Chondrocyte (in vitro differentiated cells): ENCODE results near the gene LEKR1. TPM values are rescaled to one million over a fixed set of nuclear protein-coding genes. Genes with fewer than 3 reads are reported as not detected.

ENCODE experiments used
- DNase-seq: peaks from one replicate; pipeline ENCODE4 v3.0.0; 2021; ENCODE audit warnings: mixed read lengths, low spot score
- H3K27ac Mint-ChIP-seq: one replicate; pipeline ENCODE4 v1.8.0; 2021; ENCODE audit warnings: mild to moderate bottlenecking, moderate library complexity, mixed read lengths; ENCODE audit not compliant: unreplicated experiment
- H3K27me3 Mint-ChIP-seq: 2 replicates; pipeline ENCODE4 v1.8.0; 2021; ENCODE audit warnings: low read depth, mixed read lengths
- H3K36me3 Mint-ChIP-seq: 2 replicates; pipeline ENCODE4 v1.8.0; 2021; ENCODE audit warnings: low read depth, mixed read lengths
- H3K4me1 Mint-ChIP-seq: 2 replicates; pipeline ENCODE4 v1.8.0; 2021; ENCODE audit warnings: low read depth, mild to moderate bottlenecking, mixed read lengths
- H3K4me3 Mint-ChIP-seq: one replicate; pipeline ENCODE4 v1.8.0; 2021; ENCODE audit warnings: mild to moderate bottlenecking, moderate library complexity, mixed read lengths; ENCODE audit not compliant: unreplicated experiment
- H3K9me3 Mint-ChIP-seq: 2 replicates; pipeline ENCODE4 v1.8.0; 2021; ENCODE audit warnings: low read depth, mixed read lengths
- total RNA-seq: library from RNA; stranded (reverse); gene quantifications from 3 replicates; pipeline ENCODE4 v1.2.1, GENCODE V29; 2021
- TF ChIP-seq, protein P1 (sequence below): fragments of 200-600 bp; sonication (generic); IDR thresholded peaks from 2 replicates; pipeline ENCODE4 v1.5.0; 2021; ENCODE audit warnings: antibody characterized with exemption, mild to moderate bottlenecking, moderate library complexity

The LEKR1 gene
- total RNA-seq, 1 donor from 2014 or later, result 0.45 TPM

DNA sequence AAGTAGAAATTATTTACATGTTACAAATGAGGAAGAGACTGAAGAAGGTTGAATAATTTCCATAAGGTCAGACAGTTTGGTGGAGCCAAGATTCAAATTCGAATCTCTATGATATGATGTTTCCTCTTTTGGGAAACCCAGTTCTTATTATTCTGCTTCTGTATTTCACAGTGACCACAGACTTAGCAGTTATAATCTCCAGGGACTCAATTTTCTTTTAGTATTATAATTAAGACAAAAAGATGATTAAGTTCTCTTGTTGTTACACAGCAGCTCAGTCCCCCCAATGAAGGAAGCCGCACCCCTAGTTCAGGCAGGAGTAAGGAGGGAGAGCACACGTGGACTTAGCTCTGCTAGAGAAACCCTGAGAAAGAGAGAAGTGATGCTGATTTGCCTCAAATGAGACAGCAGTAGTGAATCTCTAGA is 203.2 kb downstream of the LEKR1 start:
- Mint-ChIP-seq H3K27me3 (no peaks in the 10 kb centered on the region), H3K36me3 (no peaks in the 10 kb centered on the region), H3K9me3 (no peaks in the 10 kb centered on the region), H3K4me3 (no peak overlapping the region), H3K4me1 (no peaks in the 10 kb centered on the region), H3K27ac (no peak overlapping the region)
- TF ChIP-seq, protein P1, sequence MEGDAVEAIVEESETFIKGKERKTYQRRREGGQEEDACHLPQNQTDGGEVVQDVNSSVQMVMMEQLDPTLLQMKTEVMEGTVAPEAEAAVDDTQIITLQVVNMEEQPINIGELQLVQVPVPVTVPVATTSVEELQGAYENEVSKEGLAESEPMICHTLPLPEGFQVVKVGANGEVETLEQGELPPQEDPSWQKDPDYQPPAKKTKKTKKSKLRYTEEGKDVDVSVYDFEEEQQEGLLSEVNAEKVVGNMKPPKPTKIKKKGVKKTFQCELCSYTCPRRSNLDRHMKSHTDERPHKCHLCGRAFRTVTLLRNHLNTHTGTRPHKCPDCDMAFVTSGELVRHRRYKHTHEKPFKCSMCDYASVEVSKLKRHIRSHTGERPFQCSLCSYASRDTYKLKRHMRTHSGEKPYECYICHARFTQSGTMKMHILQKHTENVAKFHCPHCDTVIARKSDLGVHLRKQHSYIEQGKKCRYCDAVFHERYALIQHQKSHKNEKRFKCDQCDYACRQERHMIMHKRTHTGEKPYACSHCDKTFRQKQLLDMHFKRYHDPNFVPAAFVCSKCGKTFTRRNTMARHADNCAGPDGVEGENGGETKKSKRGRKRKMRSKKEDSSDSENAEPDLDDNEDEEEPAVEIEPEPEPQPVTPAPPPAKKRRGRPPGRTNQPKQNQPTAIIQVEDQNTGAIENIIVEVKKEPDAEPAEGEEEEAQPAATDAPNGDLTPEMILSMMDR, result no peak
- DNase-seq, result no peak

DNA sequence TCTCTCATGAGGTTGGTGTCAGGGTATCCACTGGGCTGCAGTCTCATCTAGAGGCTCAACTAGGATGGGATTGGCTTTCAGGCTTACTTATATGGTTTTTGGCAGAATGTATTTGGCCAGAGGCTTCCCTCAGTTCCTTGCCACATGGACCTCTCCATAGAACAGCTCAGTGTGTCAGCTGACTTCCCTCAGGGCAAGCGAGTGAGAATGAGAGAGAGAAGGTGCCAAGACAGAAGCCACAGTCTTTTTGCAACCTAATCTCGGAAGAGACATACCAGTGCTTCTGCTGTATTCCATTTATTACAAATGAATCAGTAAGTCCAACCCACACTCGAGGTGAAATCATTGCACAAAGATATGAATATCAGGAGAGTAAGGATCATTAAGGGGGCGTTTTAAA is 204.6 kb downstream of the LEKR1 start:
- H3K27ac Mint-ChIP-seq, result no peak overlapping the region
- TF ChIP-seq, protein P1, result no peak
- no peaks in the 10 kb centered on the region for H3K4me1 Mint-ChIP-seq
- no peaks in the 10 kb centered on the region for H3K9me3 Mint-ChIP-seq
- H3K4me3 Mint-ChIP-seq, result no peak overlapping the region
- DNase-seq, result no peak
- H3K27me3 Mint-ChIP-seq, result no peaks in the 10 kb centered on the region
- H3K36me3 Mint-ChIP-seq, result no peaks in the 10 kb centered on the region

DNA sequence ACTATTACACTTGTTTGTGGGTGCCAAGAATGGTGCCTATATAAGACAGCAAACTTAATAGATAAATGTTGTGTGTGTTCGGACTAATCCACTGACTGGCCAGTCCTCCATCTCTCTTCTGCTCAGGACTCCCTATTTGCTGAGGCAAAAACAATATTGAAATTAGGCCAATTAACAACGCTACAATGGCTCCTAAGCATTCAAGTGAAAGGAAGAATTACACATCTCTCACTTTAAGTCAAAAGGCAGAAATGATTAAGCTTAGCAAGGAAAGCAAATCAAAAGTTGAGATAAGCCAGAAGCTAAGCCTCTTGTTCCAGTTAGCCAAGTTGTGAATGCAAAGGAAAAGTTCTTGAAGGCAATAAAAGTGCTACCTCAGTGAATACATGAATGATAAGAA is 206.8 kb downstream of the LEKR1 start:
- H3K9me3 Mint-ChIP-seq, result peaks cover 2% of the 10 kb centered on the region

DNA sequence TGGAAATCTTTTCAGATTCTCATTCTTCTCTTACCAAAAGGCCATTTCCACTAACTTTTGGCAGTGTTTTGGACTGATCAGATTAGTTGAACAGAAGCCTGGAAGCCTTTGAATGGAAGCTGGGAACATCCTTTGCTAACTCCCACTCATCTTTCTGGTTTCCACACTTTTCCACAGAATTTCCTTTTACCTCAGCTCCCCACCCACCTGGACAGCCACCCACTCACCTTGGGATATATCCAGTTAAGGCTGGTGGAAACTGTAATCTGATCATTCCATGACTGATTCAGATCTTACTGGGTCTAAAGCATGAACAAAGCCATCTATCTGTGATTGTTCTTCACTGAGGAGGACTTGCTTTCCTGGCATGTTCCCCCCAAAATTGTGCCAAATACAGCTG is 214.3 kb downstream of the LEKR1 start:
- no peak for DNase-seq
- Mint-ChIP-seq H3K4me3 (no peak overlapping the region), H3K4me1 (no peaks in the 10 kb centered on the region), H3K27ac (no peak overlapping the region), H3K27me3 (no peaks in the 10 kb centered on the region), H3K9me3 (peaks cover 2% of the 10 kb centered on the region), H3K36me3 (no peaks in the 10 kb centered on the region)
- TF ChIP-seq, protein P1, result no peak

More for the DNA sequence above, 206.8 kb downstream of the LEKR1 start:
- H3K4me3 Mint-ChIP-seq, result no peak overlapping the region
- H3K27ac Mint-ChIP-seq, result no peak overlapping the region
- no peaks in the 10 kb centered on the region for H3K36me3 Mint-ChIP-seq
- H3K27me3 Mint-ChIP-seq, result no peaks in the 10 kb centered on the region
- TF ChIP-seq, protein P1, result no peak
- DNase-seq, result no peak
- no peaks in the 10 kb centered on the region for H3K4me1 Mint-ChIP-seq

DNA sequence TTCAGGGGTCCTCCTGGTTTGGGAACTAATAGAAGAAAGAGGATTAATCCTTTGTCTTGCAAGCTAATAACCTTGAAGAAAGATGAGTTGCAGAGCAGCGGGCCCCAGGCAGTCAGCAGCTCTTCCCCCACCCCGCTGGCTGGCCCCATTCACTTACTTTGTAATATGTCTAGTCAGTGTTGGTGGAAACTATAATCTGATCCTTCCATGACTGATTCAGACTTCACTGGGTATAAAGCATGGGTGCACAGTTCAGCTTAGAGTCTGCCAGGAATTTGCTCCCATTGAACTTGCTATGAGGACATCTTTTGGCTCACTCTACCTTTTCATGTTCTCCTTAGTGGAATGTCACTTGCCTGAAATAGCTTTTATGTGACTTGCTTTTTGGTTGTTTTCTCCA is 216.1 kb downstream of the LEKR1 start:
- DNase-seq, result no peak
- H3K4me1 Mint-ChIP-seq, result no peaks in the 10 kb centered on the region
- no peak overlapping the region for H3K27ac Mint-ChIP-seq
- no peak overlapping the region for H3K4me3 Mint-ChIP-seq
- TF ChIP-seq, protein P1, result no peak
- no peaks in the 10 kb centered on the region for H3K27me3 Mint-ChIP-seq
- H3K9me3 Mint-ChIP-seq, result no peaks in the 10 kb centered on the region
- H3K36me3 Mint-ChIP-seq, result no peaks in the 10 kb centered on the region
